Activated CD8-positive, alpha-beta T cell treated with anti-CD3 and anti-CD28 coated beads for 36 hours (primary cell): ENCODE data around the gene ZNF66. TPM values are rescaled to one million over a fixed set of nuclear protein-coding genes. Genes with fewer than 3 reads are reported as not detected.
A peak's percentile ranks its signal among the peaks of the same experiment; 100 is the strongest.
"Not testable (repeated sequence)": the region's sequence is repeated elsewhere in the genome, so short reads cannot be mapped to it uniquely, and the experiment has no call there.

Source experiments
- ATAC-seq: fragments of 200-7000 bp; cut with Tn5 transposase; one replicate; pipeline ENCODE4 v1.10.0; 2021; ENCODE audit warnings: mild to moderate bottlenecking, moderate library complexity
- CTCF ChIA-PET: fragments of 350-600 bp; sonication (Branson Sonifier 250); formaldehyde crosslinking; loops from one replicate; lab custom pipeline; 2021; ENCODE audit warnings: antibody characterized with exemption; lab: Charles Lee
- POLR2A ChIA-PET: fragments of 350-600 bp; sonication (Branson Sonifier 250); formaldehyde crosslinking; loops from one replicate; lab custom pipeline; 2021; ENCODE audit warnings: antibody characterized with exemption; lab: Charles Lee
- DNase-seq: peaks from one replicate; pipeline ENCODE4 v3.0.0-alpha.2; 2020
- H3K27ac Mint-ChIP-seq: one replicate; pipeline ENCODE4 v1.8.0; 2021; ENCODE audit warnings: mild to moderate bottlenecking, mixed read lengths
- H3K27me3 Mint-ChIP-seq: one replicate; pipeline ENCODE4 v1.8.0; 2021; ENCODE audit warnings: mixed read lengths
- H3K36me3 Mint-ChIP-seq: one replicate; pipeline ENCODE4 v1.8.0; 2021; ENCODE audit warnings: low read depth, mixed read lengths
- H3K4me1 Mint-ChIP-seq: one replicate; pipeline ENCODE4 v1.8.0; 2021; ENCODE audit warnings: low read depth, mixed read lengths
- H3K4me3 Mint-ChIP-seq: one replicate; pipeline ENCODE4 v1.8.0; 2021; ENCODE audit warnings: mild to moderate bottlenecking, moderate library complexity, mixed read lengths
- H3K9me3 Mint-ChIP-seq: one replicate; pipeline ENCODE4 v1.8.0; 2021; ENCODE audit warnings: mixed read lengths
- CTCF ChIP-seq: fragments of 200-600 bp; IDR thresholded peaks from one replicate; pipeline ENCODE4 v1.8.0; 2022; ENCODE audit warnings: antibody characterized with exemption, mild to moderate bottlenecking
- intact Hi-C: fragments of 100-400 bp; cut with micrococcal nuclease; formaldehyde crosslinking; loops from one replicate; pipeline ENCODE4 v1.10.0; 2022
- total RNA-seq, 2 experiments: library from RNA; stranded (reverse); gene quantifications; one replicate each; pipeline ENCODE4 v1.2.3, GENCODE V29; 2021

Gene ZNF66
- 1 to 10 TPM; 8.9 to 9.3 TPM for total RNA-seq

GRCh38 chr19:20776083-20777076 is at the start of gene ZNF66:
Gene ZNF66 (plus strand): TSS chr19:20776304. CDS start chr19:20776448, 144 bp downstream.
- TF ChIP-seq CTCF, result no peak
- Mint-ChIP-seq H3K4me3 (peak within 1 kb of the TSS; percentile 100), H3K36me3 (peaks cover 39% of the 10 kb centered on the region), H3K27ac (peak within 1 kb of the TSS; percentile 98), H3K9me3 (peaks cover 9% of the 10 kb centered on the region), H3K4me1 (peaks cover 26% of the 10 kb centered on the region), H3K27me3 (no peaks in the 10 kb centered on the region)
- ATAC-seq (peak; percentile 98), DNase-seq (peak; percentile 98)
- intact Hi-C loops, result loop anchor here (5.0 kb wide), 1 partner anchor 209 kb away; the partner anchor contains the start of gene ZNF737
- ChIA-PET CTCF (interaction anchor here (0.8 to 1.1 kb wide), 2 partner anchors 51 to 828 kb away, joined by 3 read pairs; no protein-coding TSS in a partner anchor), POLR2A (interaction anchor here (0.6 to 1.5 kb wide), 11 partner anchors 9 to 544 kb away, joined by 3 to 11 read pairs (median 4); partner anchors contain the start of genes ZNF430, ZNF626, ZNF737 and ZNF85)

- H3K27ac Mint-ChIP-seq, CTCF ChIA-PET, H3K36me3 Mint-ChIP-seq, H3K4me1 Mint-ChIP-seq, intact Hi-C loops, DNase-seq, POLR2A ChIA-PET, H3K27me3 Mint-ChIP-seq, ATAC-seq, H3K4me3 Mint-ChIP-seq, H3K9me3 Mint-ChIP-seq: not testable (repeated sequence)
Measured at GRCh38 chr19:20750169-20750568, 25.9 kb upstream of the ZNF66 start.

GRCh38 chr19:20752291-20752690 is 23.8 kb upstream of the ZNF66 start:
- CTCF ChIA-PET, DNase-seq, H3K4me1 Mint-ChIP-seq, intact Hi-C loops, H3K4me3 Mint-ChIP-seq, POLR2A ChIA-PET, H3K27me3 Mint-ChIP-seq, ATAC-seq, H3K36me3 Mint-ChIP-seq, H3K27ac Mint-ChIP-seq, H3K9me3 Mint-ChIP-seq: not testable (repeated sequence)

GRCh38 chr19:20769225-20769736 is 6.8 kb upstream of the ZNF66 start:
- H3K9me3 Mint-ChIP-seq, H3K36me3 Mint-ChIP-seq, CTCF ChIA-PET, H3K4me3 Mint-ChIP-seq, H3K4me1 Mint-ChIP-seq, DNase-seq, H3K27me3 Mint-ChIP-seq, ATAC-seq, POLR2A ChIA-PET, H3K27ac Mint-ChIP-seq, intact Hi-C loops: not testable (repeated sequence)

GRCh38 chr19:20787786-20788185 is 11.7 kb downstream of the ZNF66 start:
- H3K27me3 Mint-ChIP-seq, result no peaks in the 10 kb centered on the region
- H3K4me3 Mint-ChIP-seq, result no peak overlapping the region
- POLR2A ChIA-PET, result no interaction called here
- H3K9me3 Mint-ChIP-seq, result peaks cover 34% of the 10 kb centered on the region
- peaks cover 78% of the 10 kb centered on the region for H3K36me3 Mint-ChIP-seq
- TF ChIP-seq CTCF, result no peak
- peaks cover 24% of the 10 kb centered on the region for H3K4me1 Mint-ChIP-seq
- CTCF ChIA-PET, result no interaction called here
- DNase-seq (peak; percentile 21), ATAC-seq (peak; percentile 30)
- no peak overlapping the region for H3K27ac Mint-ChIP-seq
- intact Hi-C loops, result no loop called here

- Mint-ChIP-seq H3K27me3 (no peaks in the 10 kb centered on the region), H3K4me1 (peaks cover 5% of the 10 kb centered on the region), H3K36me3 (peaks cover 70% of the 10 kb centered on the region), H3K27ac (no peak overlapping the region), H3K4me3 (no peak overlapping the region), H3K9me3 (peaks cover 32% of the 10 kb centered on the region)
- intact Hi-C loops, result no loop called here
- POLR2A ChIA-PET, result no interaction called here
- CTCF ChIA-PET, result no interaction called here
- no peak for TF ChIP-seq CTCF
- DNase-seq (no peak), ATAC-seq (no peak)
Measured at GRCh38 chr19:20791806-20792205, 15.7 kb downstream of the ZNF66 start.

- ATAC-seq, H3K4me1 Mint-ChIP-seq, POLR2A ChIA-PET, intact Hi-C loops, H3K27me3 Mint-ChIP-seq, H3K4me3 Mint-ChIP-seq, H3K27ac Mint-ChIP-seq, DNase-seq, CTCF ChIA-PET: not testable (repeated sequence)
- Mint-ChIP-seq H3K9me3 (peaks cover 57% of the 10 kb centered on the region), H3K36me3 (peaks cover 72% of the 10 kb centered on the region)
Measured at GRCh38 chr19:20806311-20807262, 30.5 kb downstream of the ZNF66 start.
